ENCODE data around the gene TRERF1. TPM values are rescaled to one million over a fixed set of nuclear protein-coding genes. Genes with fewer than 3 reads are reported as not detected.

The TRERF1 gene
- total RNA-seq, 1 experiment from 2014 or later = 0.39 TPM

DNA sequence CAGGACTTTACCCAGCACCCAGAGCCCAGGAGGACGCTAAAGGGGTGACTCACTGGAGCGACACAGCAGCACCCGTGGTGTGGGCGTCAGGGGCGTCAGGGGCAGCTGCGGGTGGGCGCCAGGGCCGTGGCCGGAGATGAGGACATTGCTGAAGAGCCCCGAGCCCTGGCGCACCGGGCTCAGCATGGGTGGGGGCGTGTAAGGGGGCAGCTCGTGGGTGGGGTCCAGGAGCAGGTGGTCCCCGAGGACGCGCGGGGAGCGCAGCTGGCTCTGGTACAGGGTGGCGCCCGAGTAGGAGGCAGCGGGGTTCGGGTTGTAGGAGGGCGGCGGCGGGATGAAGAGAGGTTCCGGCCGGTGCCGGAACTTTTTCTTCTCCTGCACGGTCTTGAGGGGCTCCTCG, 192.4 kb downstream of the TRERF1 start:
- no peaks in the 10 kb centered on the region for H3K36me3 ChIP-seq (ENCODE audit: control insufficient read depth, insufficient read depth, low read length)
- no peak for DNase-seq
- Mint-ChIP-seq H3K27me3 (ENCODE audit: insufficient read depth, unreplicated experiment) (no peaks in the 10 kb centered on the region), H3K9me3 (ENCODE audit: unreplicated experiment) (no peaks in the 10 kb centered on the region), H3K4me3 (ENCODE audit: unreplicated experiment) (no peak overlapping the region), H3K4me1 (ENCODE audit: low read depth, unreplicated experiment) (no peaks in the 10 kb centered on the region), H3K27ac (ENCODE audit: unreplicated experiment) (no peak overlapping the region), H3K36me3 (ENCODE audit: insufficient read depth, unreplicated experiment) (no peaks in the 10 kb centered on the region)
- peaks cover 3% of the 10 kb centered on the region; the same call in 1 of the 2 replicates for H3K4me1 ChIP-seq
- intact Hi-C loops (cut with micrococcal nuclease; ENCODE audit: unreplicated experiment) = no loop called here
- H3K4me3 ChIP-seq (ENCODE audit: low read depth, low read length) = no peak overlapping the region
- no peaks in the 10 kb centered on the region for H3K27me3 ChIP-seq (replicated peaks; ENCODE audit: control insufficient read depth, insufficient read depth, low read length)
- ChIA-PET POLR2A (no interaction called here), CTCF (interaction anchor here (1.8 kb wide), 1 partner anchor 32 kb away, joined by 7 read pairs; no protein-coding TSS in a partner anchor)
- no peaks in the 10 kb centered on the region for H3K9me3 ChIP-seq
- TF ChIP-seq, protein P1, sequence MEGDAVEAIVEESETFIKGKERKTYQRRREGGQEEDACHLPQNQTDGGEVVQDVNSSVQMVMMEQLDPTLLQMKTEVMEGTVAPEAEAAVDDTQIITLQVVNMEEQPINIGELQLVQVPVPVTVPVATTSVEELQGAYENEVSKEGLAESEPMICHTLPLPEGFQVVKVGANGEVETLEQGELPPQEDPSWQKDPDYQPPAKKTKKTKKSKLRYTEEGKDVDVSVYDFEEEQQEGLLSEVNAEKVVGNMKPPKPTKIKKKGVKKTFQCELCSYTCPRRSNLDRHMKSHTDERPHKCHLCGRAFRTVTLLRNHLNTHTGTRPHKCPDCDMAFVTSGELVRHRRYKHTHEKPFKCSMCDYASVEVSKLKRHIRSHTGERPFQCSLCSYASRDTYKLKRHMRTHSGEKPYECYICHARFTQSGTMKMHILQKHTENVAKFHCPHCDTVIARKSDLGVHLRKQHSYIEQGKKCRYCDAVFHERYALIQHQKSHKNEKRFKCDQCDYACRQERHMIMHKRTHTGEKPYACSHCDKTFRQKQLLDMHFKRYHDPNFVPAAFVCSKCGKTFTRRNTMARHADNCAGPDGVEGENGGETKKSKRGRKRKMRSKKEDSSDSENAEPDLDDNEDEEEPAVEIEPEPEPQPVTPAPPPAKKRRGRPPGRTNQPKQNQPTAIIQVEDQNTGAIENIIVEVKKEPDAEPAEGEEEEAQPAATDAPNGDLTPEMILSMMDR (IDR thresholded peaks at IDR 0.05; ENCODE audit: insufficient read depth in 1 of 2, low read depth in 1 of 2, low read length in 1 of 2, severe bottlenecking in 1 of 2, unreplicated experiment in 1 of 2) = no peak
- no TSS peak for BruUV-seq (replicated peaks)

DNA sequence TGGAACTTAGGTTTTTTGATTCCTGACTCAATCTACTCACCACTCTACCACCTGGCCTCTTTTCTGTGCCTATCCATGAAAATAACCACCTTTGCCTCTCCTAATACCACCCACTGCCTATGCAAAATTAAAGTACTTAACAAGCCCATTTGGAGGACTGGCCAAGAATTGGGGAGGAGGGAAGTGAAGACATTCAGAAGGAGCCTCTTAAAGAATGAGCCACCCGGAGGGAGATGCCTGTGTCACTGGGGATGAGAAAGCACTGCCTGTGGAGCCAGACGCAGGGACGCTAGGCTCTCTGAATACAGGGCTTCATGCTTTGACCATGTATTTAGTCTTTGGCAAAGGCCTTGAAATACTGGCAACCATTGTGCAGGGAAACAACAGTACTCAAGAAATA, 194.1 kb downstream of the TRERF1 start:
- Histone ChIP-seq H3K27me3 (replicated peaks; ENCODE audit: control insufficient read depth, insufficient read depth, low read length) (no peaks in the 10 kb centered on the region), H3K9me3 (no peaks in the 10 kb centered on the region), H3K4me3 (ENCODE audit: low read depth, low read length) (no peak overlapping the region), H3K4me1 (peaks cover 3% of the 10 kb centered on the region; the same call in 1 of the 2 replicates), H3K36me3 (ENCODE audit: control insufficient read depth, insufficient read depth, low read length) (no peaks in the 10 kb centered on the region)
- no peak for DNase-seq
- H3K36me3 Mint-ChIP-seq (ENCODE audit: insufficient read depth, unreplicated experiment) = no peaks in the 10 kb centered on the region
- ChIA-PET CTCF (no interaction called here), POLR2A (no interaction called here)
- no peak overlapping the region for H3K27ac Mint-ChIP-seq (ENCODE audit: unreplicated experiment)
- no peak overlapping the region for H3K4me3 Mint-ChIP-seq (ENCODE audit: unreplicated experiment)
- no TSS peak for BruUV-seq (replicated peaks)
- H3K27me3 Mint-ChIP-seq (ENCODE audit: insufficient read depth, unreplicated experiment) = no peaks in the 10 kb centered on the region
- no peaks in the 10 kb centered on the region for H3K4me1 Mint-ChIP-seq (ENCODE audit: low read depth, unreplicated experiment)
- intact Hi-C loops (cut with micrococcal nuclease; ENCODE audit: unreplicated experiment) = no loop called here
- TF ChIP-seq, protein P1 (IDR thresholded peaks at IDR 0.05; ENCODE audit: insufficient read depth in 1 of 2, low read depth in 1 of 2, low read length in 1 of 2, severe bottlenecking in 1 of 2, unreplicated experiment in 1 of 2) = no peak
- no peaks in the 10 kb centered on the region for H3K9me3 Mint-ChIP-seq (ENCODE audit: unreplicated experiment)

DNA sequence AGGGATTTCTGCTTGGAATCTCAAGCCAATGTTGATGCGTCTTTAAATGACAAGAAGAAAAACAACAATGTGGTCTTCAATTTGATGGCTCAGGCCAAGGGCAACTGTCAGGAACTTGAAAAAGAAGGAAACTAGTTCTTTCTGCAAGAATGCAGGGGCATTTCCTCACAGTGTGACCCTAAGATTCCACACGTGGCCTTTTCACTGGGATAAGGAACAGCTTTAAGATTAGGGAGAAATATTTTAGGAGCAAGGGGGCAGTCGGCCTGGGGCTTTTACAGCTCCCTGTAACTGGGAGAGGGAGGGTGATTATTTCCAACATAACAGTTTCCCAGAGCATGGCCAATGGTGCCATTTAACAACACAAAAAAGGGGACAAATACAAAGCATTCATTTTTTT, 194.7 kb downstream of the TRERF1 start:
- Mint-ChIP-seq H3K9me3 (ENCODE audit: unreplicated experiment) (no peaks in the 10 kb centered on the region), H3K27me3 (ENCODE audit: insufficient read depth, unreplicated experiment) (no peaks in the 10 kb centered on the region), H3K4me1 (ENCODE audit: low read depth, unreplicated experiment) (no peaks in the 10 kb centered on the region), H3K27ac (ENCODE audit: unreplicated experiment) (no peak overlapping the region), H3K4me3 (ENCODE audit: unreplicated experiment) (no peak overlapping the region), H3K36me3 (ENCODE audit: insufficient read depth, unreplicated experiment) (no peaks in the 10 kb centered on the region)
- no peaks in the 10 kb centered on the region for H3K9me3 ChIP-seq
- ChIA-PET POLR2A (no interaction called here), CTCF (no interaction called here)
- intact Hi-C loops (cut with micrococcal nuclease; ENCODE audit: unreplicated experiment) = no loop called here
- TF ChIP-seq, protein P1 (IDR thresholded peaks at IDR 0.05; ENCODE audit: insufficient read depth in 1 of 2, low read depth in 1 of 2, low read length in 1 of 2, severe bottlenecking in 1 of 2, unreplicated experiment in 1 of 2) = no peak
- no peaks in the 10 kb centered on the region for H3K36me3 ChIP-seq (ENCODE audit: control insufficient read depth, insufficient read depth, low read length)
- H3K4me3 ChIP-seq (ENCODE audit: low read depth, low read length) = no peak overlapping the region
- H3K27me3 ChIP-seq (replicated peaks; ENCODE audit: control insufficient read depth, insufficient read depth, low read length) = no peaks in the 10 kb centered on the region
- peaks cover 3% of the 10 kb centered on the region; the same call in 1 of the 2 replicates for H3K4me1 ChIP-seq
- DNase-seq = no peak
- no TSS peak for BruUV-seq (replicated peaks)

All from Caco-2 (cell line).